Neural cell (in vitro differentiated cells): ENCODE results near the gene DLD. TPM values are rescaled to one million over a fixed set of nuclear protein-coding genes. Genes with fewer than 3 reads are reported as not detected.

Source experiments
- H2AFZ ChIP-seq: fragments of 200-600, 300-800 bp; sonication (generic), shearing (Covaris generic); 2 replicates; pipeline ENCODE4 v1.6.0; 2014; ENCODE audit warnings: low read depth, mild to moderate bottlenecking, antibody characterized with exemption, low read length, moderate library complexity
- H3F3A ChIP-seq: fragments of 200-600 bp; shearing (Covaris generic); 2 replicates; pipeline ENCODE4 v1.6.1; 2016; ENCODE audit warnings: mild to moderate bottlenecking, moderate library complexity, mixed read lengths, antibody characterized with exemption, low read length; ENCODE audit not compliant: insufficient read depth, poor library complexity, severe bottlenecking
- H3K27ac ChIP-seq: fragments of 200-600, 300-800 bp; sonication (generic), shearing (Covaris generic); 2 replicates; pipeline ENCODE4 v1.5.1; 2014; ENCODE audit warnings: mild to moderate bottlenecking, low read length, moderate library complexity
- H3K27me3 ChIP-seq: fragments of 300-800, 200-600 bp; sonication (generic), shearing (Covaris generic); 2 replicates; pipeline ENCODE4 v1.6.0; 2014; ENCODE audit warnings: mild to moderate bottlenecking, low read depth, low read length, moderate library complexity; ENCODE audit not compliant: insufficient read depth
- H3K36me3 ChIP-seq: fragments of 300-800, 200-600 bp; sonication (generic), shearing (Covaris generic); 2 replicates; pipeline ENCODE4 v1.5.1; 2014; ENCODE audit warnings: mild to moderate bottlenecking, antibody characterized with exemption, low read length, moderate library complexity; ENCODE audit not compliant: insufficient read depth
- H3K4me2 ChIP-seq: fragments of 300-800, 200-600 bp; sonication (generic), shearing (Covaris generic); 2 replicates; pipeline ENCODE4 v1.6.0; 2014; ENCODE audit warnings: mild to moderate bottlenecking, low read length
- H3K4me3 ChIP-seq: fragments of 300-800, 200-600 bp; sonication (generic), shearing (Covaris generic); 2 replicates; pipeline ENCODE4 v1.5.1; 2014; ENCODE audit warnings: mild to moderate bottlenecking, low read length, moderate library complexity
- H3K79me2 ChIP-seq: fragments of 200-600 bp; shearing (Covaris generic); replicated peaks from 2 replicates; pipeline ENCODE4 v1.6.0; 2014; ENCODE audit warnings: mild to moderate bottlenecking, low read length, moderate library complexity; ENCODE audit not compliant: insufficient read depth
- H3K9ac ChIP-seq: fragments of 300-800, 200-600 bp; sonication (generic), shearing (Covaris generic); 2 replicates; pipeline ENCODE4 v1.6.1; 2016; ENCODE audit warnings: mild to moderate bottlenecking, low read length, mixed read lengths
- H3K9me2 ChIP-seq: fragments of 200-600 bp; shearing (Covaris generic); 2 replicates; pipeline ENCODE4 v1.6.1; 2016; ENCODE audit warnings: mild to moderate bottlenecking, low read length, mixed read lengths; ENCODE audit not compliant: insufficient read depth
- H3K9me3 ChIP-seq: fragments of 200-600, 300-800 bp; sonication (generic), shearing (Covaris generic); 2 replicates; pipeline ENCODE4 v1.6.1; 2016; ENCODE audit warnings: mild to moderate bottlenecking, mixed run types, low read length, moderate library complexity, mixed read lengths
- H4K20me1 ChIP-seq: fragments of 200-600 bp; shearing (Covaris generic); 2 replicates; pipeline ENCODE4 v1.6.1; 2016; ENCODE audit warnings: mild to moderate bottlenecking, mixed run types; ENCODE audit not compliant: insufficient read depth
- EP300 ChIP-seq: fragments of 450-650 bp; conservative IDR thresholded peaks from 2 replicates; pipeline ENCODE4 v1.6.1; 2014; ENCODE audit warnings: antibody characterized with exemption, mild to moderate bottlenecking, moderate library complexity; ENCODE audit not compliant: poor library complexity, severe bottlenecking
- EZH2 ChIP-seq: fragments of 200-600, 300-800 bp; shearing (Covaris generic), sonication (generic); IDR thresholded peaks from 2 replicates; pipeline ENCODE4 v1.6.1; 2014; ENCODE audit warnings: antibody characterized with exemption, low read length, borderline replicate concordance, mild to moderate bottlenecking; ENCODE audit not compliant: insufficient read depth, poor library complexity, severe bottlenecking
- MXI1 ChIP-seq: fragments of 450-650 bp; conservative IDR thresholded peaks from 2 replicates; pipeline ENCODE4 v1.6.1; 2014; ENCODE audit warnings: antibody characterized with exemption, mild to moderate bottlenecking; ENCODE audit not compliant: poor library complexity, severe bottlenecking
- POLR2AphosphoS5 ChIP-seq: IDR thresholded peaks from 2 replicates; pipeline ENCODE4 v1.6.1; 2012
- RAD21 ChIP-seq: fragments of 450-650 bp; conservative IDR thresholded peaks from 2 replicates; pipeline ENCODE4 v1.6.1; 2014; ENCODE audit warnings: antibody characterized with exemption, mild to moderate bottlenecking, moderate library complexity
- REST ChIP-seq: IDR thresholded peaks from 2 replicates; pipeline ENCODE4 v1.6.1; 2012; ENCODE audit warnings: borderline replicate concordance
- SMC3 ChIP-seq: fragments of 450-650 bp; conservative IDR thresholded peaks from 2 replicates; pipeline ENCODE4 v1.6.1; 2014; ENCODE audit warnings: antibody characterized with exemption, mild to moderate bottlenecking, moderate library complexity; ENCODE audit not compliant: poor library complexity
- TAF1 ChIP-seq: IDR thresholded peaks from 2 replicates; pipeline ENCODE4 v1.6.1; 2012; ENCODE audit warnings: low read depth
- polyA minus RNA-seq: library from RNA; depleted of rRNA, polyadenylated mRNA; stranded (reverse); fragments of >200 nt; gene quantifications from 2 replicates; pipeline ENCODE4 v1.2.3, GENCODE V29; 2014
- polyA plus RNA-seq: library from polyadenylated mRNA; depleted of rRNA; stranded (reverse); fragments of >200 nt; gene quantifications from 2 replicates; pipeline ENCODE4 v1.2.3, GENCODE V29; 2014
- TF ChIP-seq, protein P1 (sequence below): fragments of 450-650 bp; IDR thresholded peaks from 2 replicates; pipeline ENCODE4 v1.5.1; 2014; ENCODE audit warnings: antibody characterized with exemption, mild to moderate bottlenecking, moderate library complexity; ENCODE audit not compliant: poor library complexity, severe bottlenecking

Gene DLD
- polyA plus RNA-seq, result 142 and 214 TPM in 2 replicates
- 131 and 178 TPM in 2 replicates for polyA minus RNA-seq

GRCh38 chr7:107890962-107891635, at the start of gene DLD:
TSS of gene DLD (plus strand) at chr7:107891183. CDS start at chr7:107891251, 68 bp downstream.
- peak within 1 kb of the TSS; percentile 89 for H3K27ac ChIP-seq
- no peaks in the 10 kb centered on the region for H3F3A ChIP-seq
- no peaks in the 10 kb centered on the region for H3K27me3 ChIP-seq
- no peaks in the 10 kb centered on the region for H3K9me2 ChIP-seq
- peak within 1 kb of the TSS; percentile 72 for H3K4me3 ChIP-seq
- peak within 1 kb of the TSS; percentile 78 for H2AFZ ChIP-seq
- H4K20me1 ChIP-seq, result no peaks in the 10 kb centered on the region
- H3K9ac ChIP-seq, result peak within 1 kb of the TSS; percentile 90
- H3K4me2 ChIP-seq, result peak within 1 kb of the TSS; percentile 95
- no peaks in the 10 kb centered on the region for H3K9me3 ChIP-seq
- H3K79me2 ChIP-seq, result peaks cover 43% of the 10 kb centered on the region
- peaks cover 4% of the 10 kb centered on the region for H3K36me3 ChIP-seq
- TF ChIP-seq REST (peak; percentile 74), POLR2AphosphoS5 (peak; percentile 98), SMC3 (no peak), TAF1 (peak; percentile 52), MXI1 (peak; percentile 75), EZH2 (no peak), EP300 (peak; percentile 69), RAD21 (peak; percentile 37)
- TF ChIP-seq, protein P1, sequence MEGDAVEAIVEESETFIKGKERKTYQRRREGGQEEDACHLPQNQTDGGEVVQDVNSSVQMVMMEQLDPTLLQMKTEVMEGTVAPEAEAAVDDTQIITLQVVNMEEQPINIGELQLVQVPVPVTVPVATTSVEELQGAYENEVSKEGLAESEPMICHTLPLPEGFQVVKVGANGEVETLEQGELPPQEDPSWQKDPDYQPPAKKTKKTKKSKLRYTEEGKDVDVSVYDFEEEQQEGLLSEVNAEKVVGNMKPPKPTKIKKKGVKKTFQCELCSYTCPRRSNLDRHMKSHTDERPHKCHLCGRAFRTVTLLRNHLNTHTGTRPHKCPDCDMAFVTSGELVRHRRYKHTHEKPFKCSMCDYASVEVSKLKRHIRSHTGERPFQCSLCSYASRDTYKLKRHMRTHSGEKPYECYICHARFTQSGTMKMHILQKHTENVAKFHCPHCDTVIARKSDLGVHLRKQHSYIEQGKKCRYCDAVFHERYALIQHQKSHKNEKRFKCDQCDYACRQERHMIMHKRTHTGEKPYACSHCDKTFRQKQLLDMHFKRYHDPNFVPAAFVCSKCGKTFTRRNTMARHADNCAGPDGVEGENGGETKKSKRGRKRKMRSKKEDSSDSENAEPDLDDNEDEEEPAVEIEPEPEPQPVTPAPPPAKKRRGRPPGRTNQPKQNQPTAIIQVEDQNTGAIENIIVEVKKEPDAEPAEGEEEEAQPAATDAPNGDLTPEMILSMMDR, result no peak

DNA sequence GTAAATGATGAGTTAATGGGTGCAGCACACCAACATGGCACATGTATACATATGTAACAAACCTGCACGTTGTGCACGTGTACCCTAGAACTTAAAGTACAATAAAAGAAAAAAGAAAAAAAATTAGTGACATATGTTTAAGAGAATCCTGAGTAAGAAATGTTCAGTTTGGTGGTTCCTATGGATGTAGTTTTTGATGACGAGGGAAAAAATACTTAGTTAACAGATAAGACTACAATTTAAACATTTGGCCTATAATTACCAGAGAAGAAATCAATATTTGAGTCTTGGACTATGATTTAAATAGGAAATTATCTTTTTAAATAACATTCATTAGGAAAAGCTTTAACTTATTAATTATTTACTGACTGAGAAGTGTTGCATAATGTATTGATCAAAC, 48.8 kb upstream of the DLD start:
- Histone ChIP-seq H3K9me2 (no peaks in the 10 kb centered on the region), H3K9me3 (no peaks in the 10 kb centered on the region), H3K27me3 (no peaks in the 10 kb centered on the region), H4K20me1 (no peaks in the 10 kb centered on the region), H3K27ac (no peak overlapping the region), H3F3A (no peaks in the 10 kb centered on the region), H3K9ac (no peak overlapping the region), H3K4me3 (no peak overlapping the region), H3K79me2 (no peaks in the 10 kb centered on the region), H2AFZ (no peak overlapping the region), H3K36me3 (no peaks in the 10 kb centered on the region), H3K4me2 (no peak overlapping the region)
- TF ChIP-seq TAF1, result no peak
- no peak for TF ChIP-seq REST
- TF ChIP-seq, protein P1, result no peak
- TF ChIP-seq MXI1, result no peak
- TF ChIP-seq POLR2AphosphoS5, result no peak
- TF ChIP-seq EP300, result no peak
- no peak for TF ChIP-seq SMC3
- TF ChIP-seq RAD21, result no peak
- no peak for TF ChIP-seq EZH2
